Activated CD4-positive, alpha-beta T cell treated with anti-CD3 and anti-CD28 coated beads for 1 hour (primary cell): Measurements from ENCODE around the gene BCL6B.
"Not testable (repeated sequence)": the region's sequence is repeated elsewhere in the genome, so short reads cannot be mapped to it uniquely, and the experiment has no call there.

ENCODE experiments used
- DNase-seq: peaks from one replicate; pipeline ENCODE4 v3.0.0-alpha.2; 2020

The BCL6B gene

GRCh38 chr17:7029659-7030058 lies 6.8 kb downstream of the BCL6B start:
- DNase-seq, result no peak

DNA sequence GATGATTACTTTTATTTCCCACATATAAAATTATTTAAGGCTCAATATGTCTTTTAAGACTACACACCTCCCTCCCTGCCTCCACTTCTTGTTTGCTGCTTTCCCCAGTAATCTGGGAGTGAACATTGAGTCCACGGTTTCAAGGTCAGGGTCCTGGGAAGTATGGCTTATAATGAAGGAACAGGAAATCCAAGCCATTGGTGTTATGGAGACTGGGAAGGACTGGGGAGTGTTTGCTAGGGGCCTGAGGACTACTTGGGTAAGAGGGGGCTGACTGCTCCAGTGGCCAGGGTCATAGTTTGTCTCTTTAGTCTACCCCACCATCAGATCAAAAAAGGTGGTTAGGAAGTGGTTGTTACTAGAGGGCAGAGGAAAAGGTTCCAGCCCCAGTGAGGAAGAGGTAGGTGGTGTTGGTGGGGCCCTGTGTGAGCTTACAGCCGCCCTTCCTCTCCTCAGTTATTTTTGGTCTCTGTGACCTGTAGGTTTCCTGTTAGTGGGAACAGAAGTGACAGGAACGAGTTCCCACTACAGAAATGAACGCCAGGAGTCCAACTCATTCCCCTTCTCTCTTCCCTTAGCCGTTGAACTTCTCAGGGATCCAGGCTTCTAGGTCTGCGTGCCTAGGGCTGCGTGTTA lies 12.2 kb downstream of the BCL6B start:
- no peak for DNase-seq

DNA sequence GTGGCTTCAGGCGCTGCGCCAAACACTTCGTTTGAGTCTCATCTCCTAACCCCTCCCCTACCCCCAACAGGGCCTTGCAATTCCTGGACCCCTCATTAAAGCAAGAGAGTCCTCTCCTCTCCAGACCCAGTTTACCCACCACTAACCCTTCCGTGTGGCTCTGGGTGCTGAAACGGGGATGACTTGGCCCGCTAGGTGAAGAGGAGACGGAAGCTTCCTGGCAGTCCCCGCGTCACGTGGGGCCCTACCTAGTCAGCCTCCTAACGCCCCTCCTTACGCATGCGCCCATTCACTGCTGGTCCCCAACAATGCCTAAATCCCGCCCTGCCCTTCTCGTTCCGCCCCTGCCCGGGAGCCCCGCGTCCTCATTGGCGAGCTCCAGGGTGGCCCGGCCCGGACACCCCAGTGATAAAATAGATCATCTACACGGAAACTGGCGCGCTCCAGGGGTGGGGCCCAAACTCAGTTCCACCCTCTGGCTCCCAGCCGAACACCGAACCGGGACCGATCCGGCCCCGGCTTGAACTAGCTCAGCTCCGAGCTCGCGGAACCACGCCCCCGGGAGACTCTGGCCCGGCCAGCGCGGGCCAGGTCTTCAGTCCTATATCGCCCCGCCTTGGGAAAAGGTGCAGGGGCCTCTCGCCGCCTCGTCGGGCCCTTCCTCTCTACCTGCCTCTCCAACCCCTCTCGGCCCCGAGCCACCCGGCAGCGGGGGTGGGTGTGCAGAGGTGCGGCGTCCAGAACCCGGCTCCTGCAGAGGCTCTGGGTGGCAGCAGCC lies 12.9 kb downstream of the BCL6B start, which contains the start of gene SLC16A13:
Gene SLC16A13 (plus strand): TSS at position 425 of the 778 bp plus-strand sequence. CDS start 368 bp downstream, outside the sequence.
- peak; percentile 97 for DNase-seq

DNA sequence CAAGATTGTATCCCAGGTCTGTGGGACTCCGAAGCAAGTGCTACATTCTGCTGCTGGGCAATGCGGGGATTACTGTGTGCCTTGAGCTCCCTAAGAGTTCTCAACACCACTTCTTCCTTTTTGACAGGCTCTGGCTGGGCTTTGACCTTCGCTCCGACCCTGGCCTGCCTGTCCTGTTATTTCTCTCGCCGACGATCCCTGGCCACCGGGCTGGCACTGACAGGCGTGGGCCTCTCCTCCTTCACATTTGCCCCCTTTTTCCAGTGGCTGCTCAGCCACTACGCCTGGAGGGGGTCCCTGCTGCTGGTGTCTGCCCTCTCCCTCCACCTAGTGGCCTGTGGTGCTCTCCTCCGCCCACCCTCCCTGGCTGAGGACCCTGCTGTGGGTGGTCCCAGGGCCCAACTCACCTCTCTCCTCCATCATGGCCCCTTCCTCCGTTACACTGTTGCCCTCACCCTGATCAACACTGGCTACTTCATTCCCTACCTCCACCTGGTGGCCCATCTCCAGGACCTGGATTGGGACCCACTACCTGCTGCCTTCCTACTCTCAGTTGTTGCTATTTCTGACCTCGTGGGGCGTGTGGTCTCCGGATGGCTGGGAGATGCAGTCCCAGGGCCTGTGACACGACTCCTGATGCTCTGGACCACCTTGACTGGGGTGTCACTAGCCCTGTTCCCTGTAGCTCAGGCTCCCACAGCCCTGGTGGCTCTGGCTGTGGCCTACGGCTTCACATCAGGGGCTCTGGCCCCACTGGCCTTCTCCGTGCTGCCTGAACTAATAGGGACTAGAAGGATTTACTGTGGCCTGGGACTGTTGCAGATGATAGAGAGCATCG lies 15.4 kb downstream of the BCL6B start:
- DNase-seq, result no peak

GRCh38 chr17:7039832-7040231 lies 17.0 kb downstream of the BCL6B start:
- no peak for DNase-seq

- no peak for DNase-seq
These were observed 19.0 kb downstream of the BCL6B start for GRCh38 chr17:7041607-7042500.

DNA sequence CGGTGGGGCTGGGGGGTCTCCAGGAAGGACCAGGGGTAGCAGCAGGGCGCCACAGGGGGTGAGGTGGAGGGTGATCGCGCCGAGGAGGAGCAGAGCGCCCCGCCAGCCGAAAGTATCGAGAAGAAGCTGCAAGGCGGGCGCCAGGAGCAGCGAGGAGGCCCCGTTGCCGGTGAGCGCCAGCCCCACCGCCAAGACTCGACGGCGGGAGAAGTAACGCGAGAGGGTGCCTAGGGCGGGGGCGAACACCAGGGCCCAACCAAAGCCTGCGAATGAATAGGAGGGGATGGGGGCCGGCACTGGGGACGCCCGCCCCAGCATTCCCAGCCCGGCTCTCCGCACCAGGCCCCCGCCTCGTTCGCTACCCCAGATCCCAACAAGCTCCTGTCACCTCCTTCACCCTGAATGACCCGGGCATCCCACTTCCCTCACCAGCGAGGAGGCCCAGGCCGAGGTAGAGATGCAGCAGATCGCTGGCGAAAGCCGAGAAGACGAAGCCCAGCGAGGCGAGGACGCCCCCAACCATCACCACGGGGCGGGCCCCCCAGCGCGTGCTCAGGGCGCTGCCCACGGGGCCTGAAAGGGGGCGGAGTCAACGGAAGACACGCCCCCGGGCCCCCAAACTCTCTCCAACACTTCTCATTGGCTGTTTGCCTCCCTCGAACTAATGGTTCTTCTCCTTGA lies 19.8 kb downstream of the BCL6B start:
- DNase-seq, result no peak

- no peak for DNase-seq
These were observed 20.3 kb downstream of the BCL6B start for GRCh38 chr17:7043182-7043496.

DNA sequence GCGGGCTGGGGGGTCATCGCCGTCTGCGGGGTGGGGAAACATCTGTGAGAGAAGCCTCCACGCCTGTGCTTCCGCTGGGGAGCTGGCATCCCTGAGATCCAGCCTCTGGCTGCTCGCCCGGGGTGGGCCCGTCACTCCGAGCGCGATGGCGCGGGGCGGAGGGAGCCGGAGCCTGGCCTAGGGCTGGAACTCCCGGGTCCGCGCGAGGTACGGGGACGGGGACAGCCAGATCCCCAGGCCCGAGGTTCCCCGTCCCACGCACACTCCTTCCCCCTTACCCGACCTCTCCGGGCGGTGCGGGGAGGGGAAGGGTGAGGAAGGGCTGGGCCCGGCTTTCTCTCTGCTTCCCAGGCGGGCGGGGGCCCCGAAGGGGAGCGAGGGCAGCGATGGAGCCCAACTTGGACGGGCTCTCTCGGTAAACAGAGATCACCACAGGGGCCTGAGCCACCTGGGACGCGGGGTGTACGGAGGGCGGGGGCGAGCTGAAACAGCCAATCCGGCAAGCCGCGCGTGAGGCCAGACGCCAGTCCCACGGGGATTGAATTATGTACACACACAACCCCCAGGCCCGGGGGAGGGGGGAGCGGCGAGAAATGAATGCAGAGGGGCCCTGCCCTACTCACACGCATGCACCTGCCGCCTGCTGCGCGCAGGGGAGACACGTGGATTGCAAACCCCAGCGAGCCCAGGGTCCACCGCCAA lies 20.8 kb downstream of the BCL6B start, which contains the start of gene SLC16A11:
Gene SLC16A11 (minus strand): TSS at position 596 of the 702 bp plus-strand sequence. CDS start 579 bp downstream, at position 17.
- no peak for DNase-seq

- DNase-seq, result no peak
These were observed 22.8 kb downstream of the BCL6B start for GRCh38 chr17:7045492-7046126.

- DNase-seq, result no peak
These were observed 23.4 kb downstream of the BCL6B start for GRCh38 chr17:7046127-7046724.

DNA sequence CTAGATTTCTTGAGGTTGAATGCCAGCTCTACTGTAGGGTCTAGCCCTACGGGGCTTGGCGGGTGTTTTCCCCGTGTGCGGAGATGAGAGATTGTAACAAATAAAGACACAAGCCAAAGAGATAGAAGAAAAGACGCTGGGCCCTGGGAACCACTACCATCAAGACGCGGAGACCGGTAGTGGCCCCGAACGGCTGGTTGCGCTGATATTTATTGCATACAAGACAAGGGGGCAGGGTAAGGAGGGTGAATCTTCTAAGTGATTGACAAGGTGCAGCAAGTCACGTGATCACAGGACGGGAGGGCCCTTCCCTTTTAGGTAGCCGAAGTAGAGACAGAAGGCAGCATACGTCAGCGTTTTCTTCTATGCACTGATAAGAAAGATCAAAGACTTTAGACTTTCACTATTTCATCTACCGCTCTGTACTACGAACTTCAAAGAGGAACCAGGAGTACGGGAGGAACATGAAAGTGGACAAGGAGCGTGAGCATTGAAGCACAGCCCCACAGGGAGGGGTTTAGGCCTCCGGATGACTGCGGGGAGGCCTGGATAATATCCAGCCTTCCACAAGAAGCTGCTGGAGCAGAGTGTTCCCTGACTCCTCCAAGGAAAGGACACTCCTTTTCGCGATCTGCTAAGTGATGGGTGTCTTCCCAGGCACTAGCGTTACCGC lies 24.0 kb downstream of the BCL6B start:
- peak; percentile 57 for DNase-seq

GRCh38 chr17:7047566-7047965 lies 24.7 kb downstream of the BCL6B start:
- DNase-seq, result no peak

DNA sequence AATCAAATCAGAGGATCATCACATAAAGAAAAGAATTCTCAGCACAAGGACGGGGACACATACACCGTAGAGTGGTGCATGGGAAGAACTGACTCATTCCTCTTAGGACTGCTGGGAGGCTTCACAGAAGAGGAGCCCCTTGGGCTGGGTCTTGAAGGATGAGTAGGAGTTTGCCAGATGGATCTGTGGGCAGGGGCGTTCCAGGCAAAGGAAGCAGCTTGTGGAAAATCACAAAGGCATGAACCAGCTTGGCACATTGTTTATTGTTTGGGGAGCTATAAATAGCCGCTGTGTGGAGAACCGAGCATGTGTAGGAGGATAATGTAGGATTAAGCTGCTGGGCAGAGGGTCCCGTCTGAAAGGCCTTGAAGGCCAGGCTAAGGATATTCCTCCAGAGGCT lies 26.1 kb downstream of the BCL6B start:
- no peak for DNase-seq

- DNase-seq, result not testable (repeated sequence)
These were observed 27.7 kb downstream of the BCL6B start for GRCh38 chr17:7050583-7050982.

DNA sequence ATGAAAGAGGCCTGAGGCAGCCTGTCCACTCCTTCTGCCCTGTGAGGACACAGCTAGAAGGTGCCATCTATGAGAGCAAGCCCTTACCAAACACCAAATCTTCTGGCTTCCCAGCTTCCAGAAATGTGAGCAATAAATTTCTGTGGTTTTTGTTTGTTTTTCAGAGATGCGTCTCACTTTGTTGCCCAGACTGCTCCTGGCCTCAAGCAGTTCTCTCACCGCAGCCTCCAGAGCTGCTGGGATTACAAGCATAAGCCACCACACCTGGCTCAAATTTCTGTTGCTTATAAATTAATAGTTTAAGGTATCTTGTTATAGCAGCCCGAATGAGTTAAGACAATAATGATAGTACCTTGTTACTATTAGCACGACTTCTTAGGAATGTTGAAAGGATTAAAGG lies 33.5 kb downstream of the BCL6B start:
- no peak for DNase-seq

DNA sequence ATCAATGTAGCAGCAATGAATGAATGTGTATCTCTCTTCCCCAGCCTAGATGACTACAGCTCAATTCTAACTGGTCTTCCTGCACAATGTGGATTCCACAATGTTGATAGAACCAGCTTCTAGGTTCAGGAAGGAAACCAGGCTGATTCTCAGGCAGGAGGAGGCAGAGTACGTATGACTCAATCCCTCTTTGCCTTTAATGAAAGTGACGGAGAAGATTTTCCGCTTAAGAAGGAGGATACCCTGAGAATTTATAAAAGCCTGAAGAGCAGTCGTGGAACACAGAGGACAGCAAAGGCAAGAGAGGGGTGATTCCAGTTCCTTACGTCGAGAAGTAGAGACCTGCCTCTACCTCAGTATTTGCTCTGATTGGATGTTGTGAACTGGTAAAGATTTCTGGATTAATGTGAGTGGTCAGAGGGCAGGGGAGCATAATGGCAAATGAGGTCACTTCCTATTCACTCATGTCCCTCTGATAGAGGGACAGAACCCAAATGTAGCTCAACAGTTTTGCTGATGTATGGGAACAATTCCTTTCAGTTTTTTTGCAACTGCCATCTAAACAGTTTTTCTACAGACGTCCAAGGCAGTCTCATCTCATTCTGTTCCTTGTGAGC lies 36.1 kb downstream of the BCL6B start:
- no peak for DNase-seq

- DNase-seq, result no peak
These were observed 37.5 kb downstream of the BCL6B start for GRCh38 chr17:7060165-7060891.
